GM19193 (cell line): ENCODE measurements around the gene CETN1.

ENCODE experiments used
- POLR2A ChIP-seq: IDR thresholded peaks from 4 replicates; pipeline ENCODE4 v1.6.1; 2011; ENCODE audit not compliant: insufficient read depth, insufficient read length; ENCODE audit errors: extremely low read depth

The CETN1 gene

DNA sequence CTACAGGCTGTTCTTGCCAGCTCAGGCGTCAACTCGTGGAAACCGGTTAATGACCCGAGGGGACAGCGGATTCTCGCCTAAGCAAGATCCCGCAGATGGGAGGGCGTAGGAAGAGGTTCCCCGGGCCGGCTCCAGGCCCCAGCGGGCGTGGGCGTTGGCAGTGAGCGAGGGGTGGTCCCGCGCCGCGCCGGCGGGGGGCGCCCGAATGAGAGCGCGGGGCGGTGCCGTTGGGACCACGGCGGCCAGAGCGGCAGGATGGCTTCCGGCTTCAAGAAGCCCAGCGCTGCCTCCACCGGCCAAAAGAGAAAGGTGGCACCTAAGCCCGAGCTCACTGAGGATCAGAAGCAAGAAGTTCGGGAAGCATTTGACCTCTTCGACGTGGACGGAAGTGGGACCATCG, at the start of gene CETN1:
CETN1 (plus strand) TSS at position 227 of the 400 bp plus-strand sequence; CDS start at position 256, 29 bp downstream.
- no peak for TF ChIP-seq POLR2A

- no peak for TF ChIP-seq POLR2A
Measured at GRCh38 chr18:532018-532417, 48.2 kb upstream of the CETN1 start.

DNA sequence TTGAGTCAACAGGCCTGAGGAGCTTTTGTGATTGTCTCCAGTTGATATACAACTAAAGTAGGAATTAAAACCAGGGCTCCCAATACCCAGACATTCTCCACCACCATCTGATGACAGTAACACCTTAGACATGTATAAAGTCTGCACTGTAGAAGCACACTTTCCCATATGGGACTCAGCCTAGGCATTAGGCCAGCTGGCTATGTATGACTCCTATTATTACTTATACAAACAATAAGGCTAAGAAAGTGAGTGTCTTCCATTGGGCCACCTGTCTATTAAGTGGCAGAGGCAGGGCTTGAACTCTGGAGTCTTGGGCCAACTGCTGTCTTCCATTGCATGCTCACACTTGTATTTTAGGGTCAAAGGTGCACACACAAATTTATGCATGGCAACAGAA, 47.5 kb upstream of the CETN1 start:
- no peak for TF ChIP-seq POLR2A

DNA sequence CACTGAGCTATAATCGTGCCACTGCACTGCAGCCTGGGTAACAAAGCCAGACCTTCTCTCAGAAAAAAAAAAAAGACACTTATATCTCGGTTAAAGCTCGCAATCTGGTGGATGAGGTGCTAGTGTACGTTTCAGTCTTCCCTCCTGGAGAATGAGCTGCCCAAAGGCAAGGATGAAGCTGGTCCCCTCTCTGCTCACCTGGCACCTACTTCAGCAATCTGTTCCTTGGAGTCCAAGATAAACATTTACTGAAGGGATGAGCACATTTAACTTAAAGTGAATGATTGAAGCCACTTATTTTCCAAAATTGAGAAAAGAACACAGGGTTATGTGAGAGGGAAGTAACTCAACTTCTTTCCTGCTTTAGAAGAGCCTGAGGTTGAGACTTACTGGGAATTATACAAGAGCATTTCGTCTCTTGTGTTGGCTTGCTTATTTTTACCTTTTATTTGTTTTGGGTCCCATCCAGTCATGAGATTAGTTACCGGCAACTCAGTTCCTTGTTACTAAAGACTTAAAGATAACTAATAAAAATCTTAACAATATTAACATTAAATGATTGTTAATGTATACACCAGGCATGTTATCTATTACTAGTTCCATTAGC, 46.1 kb upstream of the CETN1 start:
- TF ChIP-seq POLR2A = no peak

GRCh38 chr18:543447-544078, 36.6 kb upstream of the CETN1 start:
- no peak for TF ChIP-seq POLR2A

- TF ChIP-seq POLR2A = no peak
Measured at GRCh38 chr18:549967-550366, 30.2 kb upstream of the CETN1 start.

- TF ChIP-seq POLR2A = no peak
Measured at GRCh38 chr18:551404-552061, 28.6 kb upstream of the CETN1 start.

- no peak for TF ChIP-seq POLR2A
Measured at GRCh38 chr18:555705-556457, 24.3 kb upstream of the CETN1 start.

DNA sequence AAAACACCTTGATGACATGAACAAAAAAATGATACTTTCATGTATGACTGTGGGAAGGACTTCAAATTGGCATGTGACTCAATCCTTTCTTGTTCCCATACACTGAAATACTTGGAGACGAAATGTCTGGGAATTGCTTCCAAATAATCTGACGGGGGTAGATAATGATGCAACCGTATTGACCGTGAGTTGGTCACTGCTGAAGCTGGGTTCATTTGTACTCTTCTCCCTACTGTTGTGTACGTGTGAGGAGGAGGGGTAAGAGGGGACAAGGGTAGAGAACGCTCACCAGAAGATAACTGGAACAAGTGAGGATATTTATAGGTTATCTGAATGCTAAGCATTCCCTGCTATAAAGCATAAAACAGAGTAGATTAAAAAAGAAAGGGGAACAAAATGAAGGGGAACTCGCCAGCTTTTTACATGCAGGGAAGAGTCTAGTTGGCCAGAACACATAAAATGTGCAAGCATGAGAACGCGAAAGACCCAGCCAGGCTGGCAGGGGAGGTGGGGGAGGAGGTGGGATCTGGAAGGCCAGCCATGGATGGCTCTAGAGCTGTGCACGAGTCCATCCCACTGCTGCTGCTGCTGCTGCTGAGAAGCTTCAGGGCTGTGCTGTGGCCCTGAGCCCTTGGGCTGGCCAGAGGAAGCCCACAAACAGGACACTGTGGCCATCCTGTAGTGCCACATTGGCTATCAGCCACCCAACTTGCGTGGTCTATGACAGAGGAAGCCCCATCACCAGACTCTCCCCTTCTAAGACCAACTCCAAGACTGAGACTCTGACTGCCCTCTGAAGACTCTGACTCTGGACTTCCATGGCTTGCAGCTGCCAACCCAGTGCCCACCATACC, 15.2 kb upstream of the CETN1 start:
- TF ChIP-seq POLR2A = no peak

- TF ChIP-seq POLR2A = no peak
Measured at GRCh38 chr18:565562-566061, 14.6 kb upstream of the CETN1 start.

DNA sequence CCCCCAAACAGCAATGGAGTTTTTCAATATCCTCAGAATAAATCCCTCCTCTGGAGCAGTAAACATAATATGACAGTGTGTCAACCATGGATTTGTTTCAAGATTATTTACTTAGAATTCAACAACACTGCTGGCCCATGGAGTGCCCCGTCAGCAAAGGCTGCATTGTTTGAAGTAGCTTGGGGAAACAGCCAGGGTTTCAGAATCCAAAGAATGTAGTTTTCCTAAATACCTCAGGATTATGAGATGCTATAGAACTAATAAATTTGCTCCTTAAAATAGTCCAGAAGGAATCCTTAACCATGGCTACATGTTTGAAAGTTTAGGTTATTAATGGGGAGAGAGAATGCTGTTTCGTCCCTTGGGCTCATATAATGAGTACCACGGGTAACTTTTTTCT, 13.1 kb upstream of the CETN1 start:
- TF ChIP-seq POLR2A = no peak

- no peak for TF ChIP-seq POLR2A
Measured at GRCh38 chr18:568731-569130, 11.4 kb upstream of the CETN1 start.

DNA sequence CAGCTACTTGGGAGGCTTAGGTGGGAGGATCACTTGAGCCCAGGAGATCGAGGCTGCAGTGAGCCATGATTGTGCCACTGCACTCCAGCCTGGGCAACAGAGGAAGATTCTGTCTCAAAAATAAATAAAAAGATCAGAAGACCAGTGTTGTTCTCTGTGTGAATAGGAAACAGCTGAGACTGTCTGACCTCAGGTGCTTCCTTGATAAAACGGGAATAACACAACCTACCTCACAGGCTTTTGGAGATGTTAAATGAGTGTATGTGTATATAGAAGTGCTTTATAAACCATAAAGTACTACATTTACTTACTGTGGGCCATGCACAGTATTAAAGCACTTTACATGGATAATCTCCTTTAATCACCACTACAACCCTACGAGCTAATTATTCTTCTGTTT, 9.9 kb upstream of the CETN1 start:
- TF ChIP-seq POLR2A = no peak

DNA sequence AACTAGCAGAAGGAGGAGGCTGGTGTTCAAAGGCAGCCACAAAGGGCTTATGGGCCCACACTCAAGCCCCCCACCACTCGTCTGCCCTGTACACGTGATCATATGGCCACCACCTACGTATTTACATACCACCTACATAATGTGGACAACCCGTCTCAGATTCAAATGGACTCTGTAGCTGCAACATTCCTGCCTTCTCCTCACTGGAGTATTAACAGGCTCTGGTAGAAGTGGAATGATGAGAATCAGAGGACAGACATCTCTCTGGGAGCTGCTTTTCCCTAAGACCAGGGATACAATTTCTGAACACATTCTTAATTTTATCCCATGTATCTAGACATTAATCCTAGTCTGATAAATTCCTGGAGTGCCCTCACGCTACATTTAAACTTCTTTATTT, 9.5 kb upstream of the CETN1 start:
- no peak for TF ChIP-seq POLR2A
